Activated CD4-positive, alpha-beta T cell treated with anti-CD3 and anti-CD28 coated beads, Interleukin-2, amount 50 U/mL, for 1 hour (primary cell): ENCODE data around the gene POLA2.
"Not testable (repeated sequence)": the region's sequence is repeated elsewhere in the genome, so short reads cannot be mapped to it uniquely, and the experiment has no call there.

Source experiments
- DNase-seq: peaks from one replicate; pipeline ENCODE4 v3.0.0-alpha.2; 2020

POLA2 gene

GRCh38 chr11:65243797-65244196, 18.0 kb upstream of the POLA2 start:
- DNase-seq = no peak

- not testable (repeated sequence) for DNase-seq
Observed at GRCh38 chr11:65245046-65245445, 16.7 kb upstream of the POLA2 start.

GRCh38 chr11:65246506-65246905, 15.3 kb upstream of the POLA2 start:
- no peak for DNase-seq

GRCh38 chr11:65248184-65248710, 13.5 kb upstream of the POLA2 start:
- DNase-seq = not testable (repeated sequence)

GRCh38 chr11:65251476-65251875, 10.3 kb upstream of the POLA2 start:
- no peak for DNase-seq

- no peak for DNase-seq
Observed at GRCh38 chr11:65254724-65255123, 7.0 kb upstream of the POLA2 start.

GRCh38 chr11:65258988-65259387, 2.8 kb upstream of the POLA2 start:
- no peak for DNase-seq

- no peak for DNase-seq
Observed at GRCh38 chr11:65260302-65260701, 1.5 kb upstream of the POLA2 start.

- DNase-seq = no peak
Observed at GRCh38 chr11:65260756-65261590, 789 bp upstream of the POLA2 start.

GRCh38 chr11:65262381-65262680, 569 bp downstream of the POLA2 start:
- DNase-seq = no peak

- DNase-seq = no peak
Observed at GRCh38 chr11:65262776-65263175, 1.0 kb downstream of the POLA2 start.

GRCh38 chr11:65264747-65265146, 3.0 kb downstream of the POLA2 start:
- not testable (repeated sequence) for DNase-seq

- DNase-seq = no peak
Observed at GRCh38 chr11:65266210-65266609, 4.4 kb downstream of the POLA2 start.

- DNase-seq = peak; percentile 11
Observed at GRCh38 chr11:65274735-65275682, 13.2 kb downstream of the POLA2 start.

GRCh38 chr11:65275906-65276305, 14.1 kb downstream of the POLA2 start:
- no peak for DNase-seq

- no peak for DNase-seq
Observed at GRCh38 chr11:65277631-65278277, 16.0 kb downstream of the POLA2 start.

- no peak for DNase-seq
Observed at GRCh38 chr11:65278356-65278755, 16.6 kb downstream of the POLA2 start.

- DNase-seq = no peak
Observed at GRCh38 chr11:65279279-65279678, 17.5 kb downstream of the POLA2 start.

- no peak for DNase-seq
Observed at GRCh38 chr11:65279741-65280440, 18.1 kb downstream of the POLA2 start.

GRCh38 chr11:65280646-65281045, 18.9 kb downstream of the POLA2 start:
- DNase-seq = no peak

GRCh38 chr11:65286686-65287085, 24.9 kb downstream of the POLA2 start:
- DNase-seq = no peak

GRCh38 chr11:65287601-65288000, 25.8 kb downstream of the POLA2 start:
- DNase-seq = no peak
